ENCODE data around the gene LRRK2.
"Not testable (repeated sequence)": the region's sequence is repeated elsewhere in the genome, so short reads cannot be mapped to it uniquely, and the experiment has no call there.

LRRK2 gene

DNA sequence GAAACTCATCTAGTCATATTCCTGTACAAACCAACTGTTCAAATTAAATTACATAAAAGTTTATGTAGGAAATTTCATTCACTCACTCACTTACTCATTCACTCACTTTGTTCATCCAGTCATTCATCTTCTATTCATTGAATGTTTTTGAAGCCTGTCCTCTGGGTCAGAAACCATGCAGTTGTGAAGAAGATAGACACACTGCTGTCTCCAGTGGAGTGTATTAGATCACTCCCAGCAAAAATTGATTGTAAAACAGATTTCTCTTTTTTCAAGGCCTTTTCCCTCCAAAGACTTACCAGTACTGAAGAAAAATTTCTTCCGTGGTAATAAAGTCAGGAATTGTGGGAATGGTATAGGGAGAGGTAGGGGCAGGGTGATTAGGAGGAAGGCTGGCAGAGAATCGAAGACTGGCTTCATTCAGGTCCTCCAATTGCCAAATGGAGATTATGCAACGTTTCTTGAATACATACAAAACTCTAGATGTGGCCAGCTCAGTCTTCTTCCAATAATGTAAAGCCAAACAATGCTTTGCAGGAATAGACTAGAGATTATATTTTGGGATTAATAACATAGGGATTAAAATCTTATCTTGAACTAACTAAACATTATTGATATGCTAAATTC is 9.1 kb downstream of the LRRK2 start:
- Histone ChIP-seq H3K4me1 (ENCODE audit: control insufficient read depth, insufficient read depth, low read length) (no peaks in the 10 kb centered on the region), H3K36me3 (ENCODE audit: control insufficient read depth, insufficient read depth, low read length) (no peaks in the 10 kb centered on the region), H3K9ac (ENCODE audit: low read depth, low read length) (no peak overlapping the region), H3K9me3 (ENCODE audit: control insufficient read depth, insufficient read depth, low read length) (no peaks in the 10 kb centered on the region), H3K4me3 (ENCODE audit: low read depth, low read length) (no peak overlapping the region), H3K27me3 (ENCODE audit: control insufficient read depth, insufficient read depth, low read length) (no peaks in the 10 kb centered on the region)

DNA sequence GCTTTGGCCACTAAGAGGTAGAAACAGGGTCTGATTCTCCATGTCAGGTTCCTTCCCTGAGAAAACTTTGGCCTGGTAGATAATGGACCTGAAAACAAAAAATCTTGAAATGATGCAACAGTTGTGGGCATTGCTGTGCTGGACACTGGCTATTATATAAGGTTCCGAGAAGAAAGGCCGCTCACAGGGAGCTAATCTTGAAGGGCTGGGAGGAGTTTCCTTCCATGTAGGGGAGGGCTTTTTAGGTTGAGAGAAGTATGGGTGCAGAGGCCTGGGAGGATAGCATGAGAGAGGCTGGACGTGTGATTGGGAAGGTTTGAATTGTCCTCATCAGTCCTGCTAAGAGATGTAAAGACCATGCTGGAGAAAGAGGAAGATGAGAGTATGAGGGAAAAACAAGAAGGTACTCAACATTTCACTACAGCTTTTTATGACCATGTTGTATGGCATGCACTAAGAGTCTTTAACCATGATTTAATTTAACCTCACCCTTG is 11.6 kb downstream of the LRRK2 start:
- no peaks in the 10 kb centered on the region for H3K9me3 ChIP-seq (ENCODE audit: control insufficient read depth, insufficient read depth, low read length)
- H3K27me3 ChIP-seq (ENCODE audit: control insufficient read depth, insufficient read depth, low read length) = no peaks in the 10 kb centered on the region
- no peak overlapping the region for H3K9ac ChIP-seq (ENCODE audit: low read depth, low read length)
- H3K36me3 ChIP-seq (ENCODE audit: control insufficient read depth, insufficient read depth, low read length) = no peaks in the 10 kb centered on the region
- H3K4me1 ChIP-seq (ENCODE audit: control insufficient read depth, insufficient read depth, low read length) = no peaks in the 10 kb centered on the region
- H3K4me3 ChIP-seq (ENCODE audit: low read depth, low read length) = no peak overlapping the region

DNA sequence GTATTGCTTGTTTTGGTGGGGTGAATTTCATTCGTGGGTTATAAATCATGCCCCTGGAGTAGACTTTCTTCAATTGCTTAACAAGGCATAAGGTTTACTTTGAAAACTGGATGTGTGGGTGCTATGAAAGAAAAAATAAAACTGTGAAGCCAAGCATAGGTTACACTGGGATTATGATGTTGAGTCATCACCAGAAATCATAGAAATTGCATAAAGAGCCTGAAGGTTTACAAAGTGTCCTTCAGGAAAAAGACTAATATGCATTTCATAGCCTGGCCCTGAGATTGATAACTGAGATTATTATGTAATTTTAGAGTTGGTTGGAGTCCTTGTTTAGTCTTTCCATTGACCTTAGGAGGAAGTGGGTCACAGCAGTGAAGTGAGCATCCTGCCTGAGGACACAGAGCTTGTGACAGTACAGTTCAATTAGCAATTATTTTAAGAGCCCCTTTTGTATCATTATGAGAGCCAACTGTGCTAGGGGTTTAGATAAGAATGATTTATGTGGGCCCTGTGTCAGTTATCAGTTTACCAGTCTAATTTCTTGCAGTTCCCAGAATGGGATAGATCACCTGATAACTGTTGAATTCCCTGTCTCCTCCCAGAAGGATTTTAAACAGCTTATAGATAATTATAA is 13.6 kb downstream of the LRRK2 start:
- Histone ChIP-seq H3K9me3 (ENCODE audit: control insufficient read depth, insufficient read depth, low read length) (no peaks in the 10 kb centered on the region), H3K27me3 (ENCODE audit: control insufficient read depth, insufficient read depth, low read length) (no peaks in the 10 kb centered on the region), H3K36me3 (ENCODE audit: control insufficient read depth, insufficient read depth, low read length) (no peaks in the 10 kb centered on the region), H3K9ac (ENCODE audit: low read depth, low read length) (no peak overlapping the region), H3K4me1 (ENCODE audit: control insufficient read depth, insufficient read depth, low read length) (no peaks in the 10 kb centered on the region), H3K4me3 (ENCODE audit: low read depth, low read length) (no peak overlapping the region)

DNA sequence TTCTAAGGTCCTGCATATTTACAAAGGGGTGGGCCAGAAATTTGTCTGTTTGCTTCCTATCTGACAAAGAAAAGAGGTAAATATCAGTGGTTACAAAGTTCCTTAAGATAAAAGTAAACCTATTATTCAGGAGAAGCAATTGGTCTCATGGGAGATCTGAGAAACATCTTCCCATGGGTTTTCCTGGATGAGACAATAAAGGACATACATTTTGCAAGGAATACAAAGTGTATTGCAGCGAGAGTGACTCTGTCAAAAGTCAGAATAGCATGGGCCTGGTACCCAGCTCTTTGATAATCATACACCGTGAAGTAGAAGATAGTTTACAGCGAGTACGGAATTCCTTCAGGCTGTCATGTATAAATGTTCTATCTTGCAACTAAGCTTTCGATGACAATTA is 14.2 kb downstream of the LRRK2 start:
- Histone ChIP-seq H3K4me3 (ENCODE audit: low read depth, low read length) (no peak overlapping the region), H3K9me3 (ENCODE audit: control insufficient read depth, insufficient read depth, low read length) (no peaks in the 10 kb centered on the region), H3K9ac (ENCODE audit: low read depth, low read length) (no peak overlapping the region), H3K36me3 (ENCODE audit: control insufficient read depth, insufficient read depth, low read length) (no peaks in the 10 kb centered on the region), H3K4me1 (ENCODE audit: control insufficient read depth, insufficient read depth, low read length) (no peaks in the 10 kb centered on the region), H3K27me3 (ENCODE audit: control insufficient read depth, insufficient read depth, low read length) (no peaks in the 10 kb centered on the region)

DNA sequence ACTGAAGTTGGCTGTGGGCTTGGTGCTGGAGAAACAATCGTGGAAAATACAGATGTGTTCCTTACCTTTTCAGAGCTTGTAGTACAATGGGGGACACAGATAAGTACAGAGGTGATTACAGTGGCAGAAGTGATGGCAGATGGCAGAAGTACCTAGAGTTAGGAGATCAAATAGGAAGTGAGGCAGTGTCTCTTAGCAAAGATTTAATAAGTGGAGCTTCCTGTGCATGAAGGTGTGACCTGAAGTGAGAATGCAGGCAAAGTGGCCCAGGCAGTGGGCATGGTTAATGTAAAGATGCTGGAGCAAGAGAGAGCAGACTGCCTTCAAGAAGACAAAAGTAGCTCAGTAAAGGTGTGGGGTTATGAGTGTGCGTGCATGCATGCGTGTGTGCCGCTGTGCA is 16.0 kb downstream of the LRRK2 start:
- no peak overlapping the region for H3K9ac ChIP-seq (ENCODE audit: low read depth, low read length)
- no peaks in the 10 kb centered on the region for H3K27me3 ChIP-seq (ENCODE audit: control insufficient read depth, insufficient read depth, low read length)
- H3K36me3 ChIP-seq (ENCODE audit: control insufficient read depth, insufficient read depth, low read length) = no peaks in the 10 kb centered on the region
- no peak overlapping the region for H3K4me3 ChIP-seq (ENCODE audit: low read depth, low read length)
- no peaks in the 10 kb centered on the region for H3K9me3 ChIP-seq (ENCODE audit: control insufficient read depth, insufficient read depth, low read length)
- H3K4me1 ChIP-seq (ENCODE audit: control insufficient read depth, insufficient read depth, low read length) = no peaks in the 10 kb centered on the region

DNA sequence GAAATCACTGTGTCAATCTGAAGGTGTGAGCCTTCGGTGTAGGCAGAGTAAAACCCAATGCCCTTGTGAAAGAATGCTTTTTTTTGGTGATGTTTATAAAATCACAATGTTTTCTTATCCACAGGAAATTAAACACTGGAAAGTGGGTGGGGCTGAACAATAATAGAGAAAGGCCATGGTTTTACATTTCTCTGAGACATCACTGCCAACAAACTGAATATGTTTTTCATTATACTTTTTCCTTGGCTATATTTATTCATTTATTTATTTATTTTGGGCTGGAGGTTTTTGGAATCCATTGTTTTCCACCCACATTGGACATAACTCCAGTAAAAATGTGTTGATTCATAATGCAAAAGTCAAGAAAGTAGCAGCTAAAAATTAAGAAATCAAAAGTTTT is 16.9 kb downstream of the LRRK2 start:
- Histone ChIP-seq H3K9ac (ENCODE audit: low read depth, low read length) (no peak overlapping the region), H3K36me3 (ENCODE audit: control insufficient read depth, insufficient read depth, low read length) (no peaks in the 10 kb centered on the region), H3K9me3 (ENCODE audit: control insufficient read depth, insufficient read depth, low read length) (no peaks in the 10 kb centered on the region), H3K4me1 (ENCODE audit: control insufficient read depth, insufficient read depth, low read length) (no peaks in the 10 kb centered on the region), H3K27me3 (ENCODE audit: control insufficient read depth, insufficient read depth, low read length) (no peaks in the 10 kb centered on the region), H3K4me3 (ENCODE audit: low read depth, low read length) (no peak overlapping the region)

DNA sequence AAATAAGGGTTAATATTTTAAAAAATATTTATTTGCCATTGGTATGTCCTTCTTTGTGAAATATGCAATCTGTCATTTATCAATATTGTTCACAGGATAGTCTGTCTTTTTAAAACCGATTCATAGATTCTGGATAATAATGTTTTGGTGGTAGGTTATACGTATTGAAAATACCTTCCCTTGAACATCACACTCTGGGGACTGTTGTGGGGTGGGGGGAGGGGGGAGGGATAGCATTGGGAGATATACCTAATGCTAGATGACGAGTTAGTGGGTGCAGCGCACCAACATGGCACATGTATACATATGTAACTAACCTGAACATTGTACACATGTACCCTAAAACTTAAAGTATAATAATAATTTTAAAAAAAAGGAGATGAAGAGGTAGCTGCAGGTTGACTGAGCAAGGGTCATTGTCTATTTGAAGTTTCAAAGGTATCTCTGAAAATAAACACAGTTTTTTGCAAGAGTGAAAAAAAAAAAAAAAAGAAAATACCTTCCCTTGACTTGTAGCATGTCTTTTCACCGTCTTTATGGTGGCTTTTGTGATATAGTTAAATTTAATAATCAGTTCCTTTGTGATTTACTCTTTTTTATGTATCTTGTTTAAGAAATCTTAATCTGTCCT is 19.8 kb downstream of the LRRK2 start:
- not testable (repeated sequence) for H3K4me1 ChIP-seq (ENCODE audit: control insufficient read depth, insufficient read depth, low read length); H3K27me3 ChIP-seq (ENCODE audit: control insufficient read depth, insufficient read depth, low read length); H3K9me3 ChIP-seq (ENCODE audit: control insufficient read depth, insufficient read depth, low read length); H3K4me3 ChIP-seq (ENCODE audit: low read depth, low read length); H3K36me3 ChIP-seq (ENCODE audit: control insufficient read depth, insufficient read depth, low read length); H3K9ac ChIP-seq (ENCODE audit: low read depth, low read length)

DNA sequence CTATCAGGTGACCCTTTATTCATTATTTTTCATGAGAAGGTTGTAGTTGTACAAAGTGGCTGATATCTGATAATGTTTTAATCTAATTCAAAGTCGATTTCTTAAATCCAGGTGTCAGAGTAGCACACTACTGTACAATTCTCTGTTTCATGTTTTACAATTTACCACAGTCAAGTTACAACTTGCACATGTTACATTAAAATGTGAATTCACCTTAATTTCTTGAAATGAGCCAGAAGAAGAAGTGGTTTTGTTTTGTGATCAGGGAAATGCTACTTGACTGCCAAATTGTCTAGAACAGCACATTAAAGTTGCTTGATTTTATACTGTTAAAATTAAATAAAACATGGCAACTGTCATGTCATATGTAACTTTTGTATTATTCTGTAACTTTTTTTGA is 23.2 kb downstream of the LRRK2 start:
- Histone ChIP-seq H3K4me3 (ENCODE audit: low read depth, low read length) (no peak overlapping the region), H3K9ac (ENCODE audit: low read depth, low read length) (no peak overlapping the region), H3K9me3 (ENCODE audit: control insufficient read depth, insufficient read depth, low read length) (no peaks in the 10 kb centered on the region), H3K27me3 (ENCODE audit: control insufficient read depth, insufficient read depth, low read length) (no peaks in the 10 kb centered on the region), H3K4me1 (ENCODE audit: control insufficient read depth, insufficient read depth, low read length) (no peaks in the 10 kb centered on the region), H3K36me3 (ENCODE audit: control insufficient read depth, insufficient read depth, low read length) (no peaks in the 10 kb centered on the region)

DNA sequence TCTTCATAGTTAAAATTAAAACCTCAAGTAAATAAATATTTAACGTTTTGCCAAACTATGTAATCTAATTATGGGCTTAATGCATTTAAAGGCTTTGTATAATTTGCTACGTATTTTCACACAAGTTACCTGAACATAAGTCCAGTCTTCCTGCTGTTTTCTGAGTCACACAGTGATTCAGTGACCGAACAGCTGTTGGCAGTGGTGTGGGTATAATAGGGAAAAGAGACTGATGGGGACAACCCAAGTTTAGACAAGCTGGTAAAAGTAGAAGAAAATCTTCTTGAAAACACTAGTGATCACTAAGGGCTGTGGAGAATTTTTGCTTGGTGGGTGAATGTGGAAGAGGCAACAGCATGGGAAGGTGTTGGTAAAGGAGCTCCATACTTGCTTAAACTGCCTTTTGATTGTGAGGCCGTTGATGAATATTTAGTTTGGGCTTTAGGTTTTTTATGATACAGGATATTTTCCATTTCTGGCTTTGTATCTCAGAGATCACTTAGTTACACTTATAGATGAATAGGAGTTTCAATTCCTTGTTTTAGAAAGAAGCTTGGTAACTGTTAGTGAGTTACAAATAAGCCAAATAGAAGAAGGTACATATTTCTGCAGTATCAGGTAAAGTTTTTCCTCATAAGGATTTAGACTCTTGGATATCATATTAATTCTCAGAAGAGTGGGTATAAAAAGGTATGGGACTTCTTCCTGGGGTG is 23.9 kb downstream of the LRRK2 start:
- no peaks in the 10 kb centered on the region for H3K36me3 ChIP-seq (ENCODE audit: control insufficient read depth, insufficient read depth, low read length)

DNA sequence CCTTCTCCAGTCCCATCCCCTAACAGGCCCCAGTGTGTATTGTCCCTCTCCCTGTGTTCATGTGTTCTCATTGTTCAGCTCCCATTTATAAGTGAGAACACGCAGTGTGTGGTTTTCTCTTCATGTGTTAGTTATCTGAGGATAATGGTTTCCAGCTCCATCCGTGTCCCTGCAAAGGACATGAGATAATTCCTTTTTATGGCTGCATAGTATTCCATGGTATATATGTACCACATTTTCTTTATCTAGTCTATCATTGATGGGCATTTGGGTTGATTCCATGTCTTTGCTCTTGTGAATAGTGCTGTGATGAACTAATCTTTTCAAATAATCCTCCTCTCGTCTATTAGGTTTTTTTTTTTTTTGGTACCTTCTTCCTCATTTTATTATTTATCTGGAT is 25.9 kb downstream of the LRRK2 start:
- H3K9ac ChIP-seq (ENCODE audit: low read depth, low read length); H3K4me1 ChIP-seq (ENCODE audit: control insufficient read depth, insufficient read depth, low read length); H3K27me3 ChIP-seq (ENCODE audit: control insufficient read depth, insufficient read depth, low read length); H3K4me3 ChIP-seq (ENCODE audit: low read depth, low read length); H3K36me3 ChIP-seq (ENCODE audit: control insufficient read depth, insufficient read depth, low read length); H3K9me3 ChIP-seq (ENCODE audit: control insufficient read depth, insufficient read depth, low read length): not testable (repeated sequence)

More for the DNA sequence above, 23.9 kb downstream of the LRRK2 start:
- H3K4me3 ChIP-seq (ENCODE audit: low read depth, low read length) = no peak overlapping the region
- no peaks in the 10 kb centered on the region for H3K4me1 ChIP-seq (ENCODE audit: control insufficient read depth, insufficient read depth, low read length)
- no peak overlapping the region for H3K9ac ChIP-seq (ENCODE audit: low read depth, low read length)
- no peaks in the 10 kb centered on the region for H3K27me3 ChIP-seq (ENCODE audit: control insufficient read depth, insufficient read depth, low read length)
- no peaks in the 10 kb centered on the region for H3K9me3 ChIP-seq (ENCODE audit: control insufficient read depth, insufficient read depth, low read length)

DNA sequence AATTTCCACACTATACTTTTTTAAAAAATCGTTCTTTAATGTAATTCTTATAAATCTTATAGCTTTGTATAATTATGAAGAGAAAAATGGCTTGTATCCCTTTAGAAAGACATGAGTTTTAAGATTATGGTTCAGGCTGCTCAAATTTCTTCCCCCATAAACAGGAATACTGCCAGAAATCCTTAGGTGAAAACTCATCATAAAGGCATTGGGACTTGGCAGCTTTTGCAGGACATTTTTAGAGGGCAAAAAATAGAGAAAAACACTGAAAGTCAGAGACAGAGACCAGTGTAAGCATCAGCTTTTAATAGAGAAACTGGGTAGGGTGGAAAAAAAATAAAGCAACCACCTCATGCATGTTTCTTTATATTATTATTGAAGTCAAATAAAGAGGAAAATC is 29.1 kb downstream of the LRRK2 start:
- H3K4me3 ChIP-seq (ENCODE audit: low read depth, low read length) = no peak overlapping the region
- no peaks in the 10 kb centered on the region for H3K4me1 ChIP-seq (ENCODE audit: control insufficient read depth, insufficient read depth, low read length)
- H3K9ac ChIP-seq (ENCODE audit: low read depth, low read length) = no peak overlapping the region
- no peaks in the 10 kb centered on the region for H3K36me3 ChIP-seq (ENCODE audit: control insufficient read depth, insufficient read depth, low read length)
- no peaks in the 10 kb centered on the region for H3K27me3 ChIP-seq (ENCODE audit: control insufficient read depth, insufficient read depth, low read length)
- H3K9me3 ChIP-seq (ENCODE audit: control insufficient read depth, insufficient read depth, low read length) = no peaks in the 10 kb centered on the region

All from iPS-15b (cell line).